DMS153 (cell line): Measurements from ENCODE around the gene ADGRG3.

Experiments used
- DNase-seq: peaks from one replicate; lab custom pipeline; 2025; lab: John Stamatoyannopoulos, UW

ADGRG3 gene

DNA sequence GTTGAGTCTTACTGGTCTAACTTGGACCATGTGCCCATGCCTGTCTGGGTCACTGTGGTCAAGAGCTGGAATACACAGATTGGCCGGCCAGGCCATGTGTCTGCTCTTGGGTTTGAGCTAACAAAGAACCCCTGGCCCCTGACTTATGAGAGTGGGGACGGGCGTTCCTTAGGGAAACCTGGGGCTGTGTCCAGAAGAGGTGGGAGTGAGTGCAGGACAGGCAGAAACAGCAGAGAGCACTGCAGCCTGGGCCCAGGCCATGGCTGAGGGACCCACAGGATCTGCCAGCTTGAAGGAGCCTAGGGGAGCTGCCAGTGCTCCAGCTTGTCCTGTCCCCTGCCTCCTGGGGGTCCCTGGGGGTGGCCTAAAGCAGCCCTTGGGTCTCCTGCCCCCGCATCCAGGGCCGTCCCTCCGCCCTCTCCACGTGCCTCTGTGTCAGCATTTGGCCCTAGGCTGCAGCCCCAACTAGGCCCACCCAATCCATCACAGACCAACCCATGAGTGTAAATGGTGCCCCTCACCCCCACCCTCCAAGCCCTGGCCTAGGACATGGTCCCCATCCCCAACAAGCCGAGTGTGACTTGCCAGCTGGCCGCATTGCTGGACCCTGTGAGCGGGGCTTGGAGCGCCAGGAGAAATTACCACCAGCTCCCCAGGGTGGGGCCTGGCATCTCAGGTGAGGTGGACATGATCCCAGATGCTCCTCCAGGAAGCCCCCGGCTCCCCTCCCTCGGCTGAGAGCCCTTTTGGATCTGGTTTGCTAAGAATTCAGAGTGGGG lies 14.0 kb downstream of the ADGRG3 start:
- no peak for DNase-seq

DNA sequence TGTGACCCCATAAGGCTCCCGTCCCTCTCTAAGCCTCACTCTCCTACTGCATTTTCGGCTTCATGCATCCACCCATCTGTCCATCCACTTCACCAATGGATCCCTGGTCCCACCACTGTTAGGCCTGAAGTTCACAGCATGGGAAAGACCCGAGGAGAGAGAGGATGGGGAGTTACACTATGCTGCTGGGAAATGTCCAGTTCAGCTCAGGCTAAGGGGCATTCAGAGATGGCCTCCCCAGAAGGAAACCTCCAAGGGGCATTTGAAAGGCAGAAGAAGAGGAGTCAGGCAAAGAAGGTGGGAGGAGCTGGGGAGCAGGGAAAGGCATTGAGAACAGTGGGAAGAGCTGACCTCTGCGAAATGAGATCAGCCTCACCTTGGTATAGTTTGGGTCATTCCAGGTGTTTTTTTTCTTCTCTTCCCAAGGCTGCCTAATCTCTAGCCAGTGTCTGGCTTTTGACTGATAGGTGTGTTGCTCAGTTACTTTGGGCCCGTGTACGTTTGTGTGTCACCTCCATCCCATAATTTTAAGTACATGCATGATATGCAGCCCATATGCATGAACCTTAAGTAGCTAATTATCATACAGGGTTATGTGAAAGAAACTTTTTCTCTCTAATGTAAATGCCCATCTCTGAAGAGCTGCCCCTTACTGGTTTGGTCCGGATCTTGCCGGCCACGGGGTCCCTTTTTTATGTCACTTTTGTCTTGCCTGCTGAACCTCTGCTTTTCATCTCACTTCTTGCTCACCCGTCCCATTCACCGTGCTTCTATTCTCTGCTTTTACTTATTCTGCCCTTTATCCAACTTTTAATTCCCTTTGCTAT lies 14.9 kb downstream of the ADGRG3 start:
- DNase-seq, result no peak

DNA sequence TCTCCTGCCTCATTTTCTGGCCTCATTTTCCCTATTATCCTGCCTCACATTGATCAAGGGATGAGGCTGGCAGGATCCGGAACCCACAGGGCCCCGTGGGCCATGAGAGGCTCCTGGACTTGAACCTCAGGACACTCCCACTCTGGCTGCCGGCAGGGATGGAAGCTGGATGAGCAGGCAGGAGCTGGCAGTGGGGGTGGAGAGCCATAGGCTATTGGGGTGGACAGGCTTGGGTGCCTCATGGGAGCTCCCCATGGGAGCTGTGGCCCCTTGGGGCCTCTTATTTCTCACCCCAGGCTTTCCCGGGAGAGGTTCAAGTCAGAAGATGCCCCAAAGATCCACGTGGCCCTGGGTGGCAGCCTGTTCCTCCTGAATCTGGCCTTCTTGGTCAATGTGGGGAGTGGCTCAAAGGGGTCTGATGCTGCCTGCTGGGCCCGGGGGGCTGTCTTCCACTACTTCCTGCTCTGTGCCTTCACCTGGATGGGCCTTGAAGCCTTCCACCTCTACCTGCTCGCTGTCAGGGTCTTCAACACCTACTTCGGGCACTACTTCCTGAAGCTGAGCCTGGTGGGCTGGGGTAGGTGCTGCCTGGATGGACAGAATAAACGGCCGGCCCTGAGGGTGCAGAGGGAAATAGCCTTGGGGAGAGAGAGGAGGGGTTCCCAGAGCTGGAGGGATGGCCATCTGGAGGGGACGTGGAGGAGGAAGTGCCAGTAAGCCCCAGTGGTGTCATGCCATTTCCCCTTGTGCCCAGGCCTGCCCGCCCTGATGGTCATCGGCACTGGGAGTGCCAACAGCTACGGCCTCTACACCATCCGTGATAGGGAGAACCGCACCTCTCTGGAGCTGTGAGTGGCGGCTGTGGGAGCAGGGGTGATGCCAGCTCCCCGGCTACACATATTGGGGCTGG lies 15.8 kb downstream of the ADGRG3 start:
- DNase-seq, result no peak

DNA sequence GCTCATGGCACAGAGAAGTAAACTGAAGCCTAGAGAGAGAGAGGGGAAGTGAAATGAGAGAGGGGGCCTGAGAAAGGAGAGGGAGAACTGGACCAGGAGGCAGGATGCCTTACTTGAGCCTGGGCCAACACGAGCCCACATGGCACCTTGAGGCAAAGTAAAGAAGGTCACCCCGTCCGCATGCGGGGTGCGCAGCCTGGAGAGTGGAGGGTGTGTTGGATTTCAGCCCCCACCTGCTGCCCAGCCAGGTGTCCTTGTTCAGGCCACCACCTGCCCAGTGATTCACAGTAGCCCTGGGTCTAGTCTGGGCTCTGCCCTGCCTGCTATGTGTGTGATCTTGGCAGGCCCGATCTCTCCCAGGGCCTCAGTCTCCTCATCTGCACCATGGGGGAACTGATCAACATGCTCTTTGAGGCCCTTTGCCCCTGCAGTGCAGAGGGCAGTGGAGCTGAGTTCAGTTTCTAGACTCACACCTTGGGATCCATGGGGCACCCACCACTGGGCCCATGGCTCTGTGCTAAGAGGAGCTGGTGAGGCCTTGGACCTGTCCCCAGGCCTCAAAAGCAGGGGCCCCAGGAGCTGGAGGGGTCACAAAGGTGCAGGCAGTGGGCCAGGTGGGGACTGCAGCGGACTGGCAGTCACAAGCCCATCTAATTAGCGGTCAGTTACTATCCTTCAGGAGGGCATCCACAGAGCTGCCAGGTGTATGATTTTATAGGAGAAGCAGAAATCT lies 16.7 kb downstream of the ADGRG3 start:
- no peak for DNase-seq

DNA sequence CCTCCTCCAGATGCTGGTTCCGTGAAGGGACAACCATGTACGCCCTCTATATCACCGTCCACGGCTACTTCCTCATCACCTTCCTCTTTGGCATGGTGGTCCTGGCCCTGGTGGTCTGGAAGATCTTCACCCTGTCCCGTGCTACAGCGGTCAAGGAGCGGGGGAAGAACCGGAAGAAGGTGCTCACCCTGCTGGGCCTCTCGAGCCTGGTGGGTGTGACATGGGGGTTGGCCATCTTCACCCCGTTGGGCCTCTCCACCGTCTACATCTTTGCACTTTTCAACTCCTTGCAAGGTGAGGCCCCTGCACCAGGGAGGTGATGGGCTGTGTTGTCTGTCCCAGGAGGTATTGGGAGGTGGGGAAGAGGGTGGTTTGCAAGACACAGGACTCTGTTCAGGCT lies 17.5 kb downstream of the ADGRG3 start:
- DNase-seq, result no peak

DNA sequence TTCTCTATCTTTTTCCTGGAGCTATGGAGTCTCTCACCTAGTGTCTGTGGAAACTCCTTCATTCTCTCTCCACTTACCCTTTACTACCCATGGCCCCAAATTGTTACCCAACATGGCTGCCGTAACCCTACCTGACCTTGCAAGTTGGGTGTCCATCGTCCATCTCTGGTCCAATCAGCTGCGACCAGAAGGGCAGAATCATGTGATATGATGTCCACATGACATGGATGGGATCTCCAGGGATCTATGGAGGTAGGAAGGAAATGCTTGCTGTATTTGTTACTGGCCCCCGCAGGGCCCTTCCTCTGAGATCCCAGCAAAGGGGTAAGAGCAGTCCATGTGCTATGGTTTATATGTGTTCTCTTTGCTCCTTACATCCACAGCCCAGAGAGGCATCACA lies 18.5 kb downstream of the ADGRG3 start:
- DNase-seq, result no peak

DNA sequence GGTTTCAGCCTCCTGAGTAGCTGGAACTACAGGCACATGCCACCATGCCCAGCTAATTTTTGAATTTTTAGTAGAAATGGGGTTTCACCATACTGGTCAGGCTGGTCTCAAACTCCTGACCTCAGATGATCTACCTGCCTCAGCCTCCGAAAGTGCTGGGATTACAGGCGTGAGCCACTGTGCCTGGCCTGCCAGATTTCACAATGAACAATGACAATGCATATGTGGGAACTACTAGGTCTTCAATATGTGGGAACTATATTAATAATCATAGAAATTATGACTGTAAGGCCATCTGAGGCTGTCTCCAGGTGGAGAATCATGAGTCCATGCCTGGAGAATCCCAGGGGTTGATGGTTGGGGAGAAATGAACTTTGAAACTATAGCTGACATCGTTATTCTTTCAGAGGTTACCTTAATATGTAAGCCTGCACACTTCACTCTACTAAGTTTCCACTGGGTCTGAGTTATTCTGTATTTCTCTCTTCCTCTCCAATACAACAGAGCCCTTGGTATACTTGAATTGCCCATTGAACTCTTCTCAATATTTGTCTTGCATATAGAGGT lies 19.3 kb downstream of the ADGRG3 start:
- no peak for DNase-seq

DNA sequence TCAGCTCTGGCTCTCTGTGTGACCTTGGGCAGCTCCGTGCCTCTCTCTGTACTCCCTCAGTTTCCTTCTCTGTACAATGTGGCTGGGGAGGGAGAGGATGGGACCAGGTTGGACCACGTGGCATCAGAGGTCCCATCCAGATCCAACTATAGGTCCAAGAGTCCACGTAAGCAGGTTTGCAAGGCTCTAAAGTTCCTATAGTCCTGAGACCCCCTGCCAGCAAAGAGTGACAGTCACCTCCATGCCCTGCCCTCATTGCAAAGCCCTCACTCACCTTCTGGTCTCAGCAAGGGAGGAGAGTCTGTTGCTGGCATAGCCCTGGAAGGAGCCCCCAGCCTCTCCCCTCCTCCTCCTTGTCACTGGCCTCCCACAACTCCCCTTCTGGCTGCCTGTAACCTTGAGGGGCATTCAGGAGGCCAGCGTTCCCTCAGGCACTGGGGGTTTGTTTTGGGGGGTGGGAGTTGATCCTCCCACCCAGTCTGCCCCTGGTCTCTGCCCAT lies 20.4 kb downstream of the ADGRG3 start:
- no peak for DNase-seq

DNA sequence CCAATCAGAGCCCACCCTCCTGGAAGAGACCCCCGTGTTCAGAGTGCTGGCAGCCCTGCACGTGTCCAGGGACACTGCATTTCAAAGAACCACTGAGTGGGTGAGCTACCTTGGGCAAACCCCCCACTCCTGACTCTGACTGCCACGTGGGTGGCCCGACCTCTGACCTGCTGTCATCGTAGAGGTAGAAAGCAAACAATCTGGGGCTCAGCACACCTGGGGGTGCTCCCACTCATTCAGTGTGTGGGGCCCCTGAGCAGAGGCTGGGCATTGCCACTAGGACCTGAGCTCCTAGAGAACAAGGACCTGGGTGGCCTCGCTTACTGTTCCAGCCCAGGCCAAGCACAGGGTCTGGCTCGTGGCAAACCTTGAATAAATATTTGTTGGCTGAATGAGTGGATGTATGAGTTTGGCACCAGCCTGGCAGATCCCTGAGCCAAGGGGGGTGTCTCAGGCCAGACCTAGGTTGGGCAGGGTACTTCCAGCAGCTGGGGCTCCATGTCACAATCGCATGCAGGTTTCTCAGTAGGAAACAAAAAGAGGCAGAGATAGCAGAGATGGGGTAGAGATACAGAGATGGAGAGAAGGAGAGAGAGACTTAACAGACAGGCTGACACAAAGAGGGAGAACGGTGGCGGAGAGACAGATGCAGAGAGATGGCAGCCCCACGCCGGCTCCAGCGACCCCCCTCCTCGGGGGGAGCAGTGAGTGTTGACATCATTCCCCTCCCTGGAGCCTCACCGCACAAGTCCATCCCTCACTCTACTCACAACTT lies 21.1 kb downstream of the ADGRG3 start:
- no peak for DNase-seq

DNA sequence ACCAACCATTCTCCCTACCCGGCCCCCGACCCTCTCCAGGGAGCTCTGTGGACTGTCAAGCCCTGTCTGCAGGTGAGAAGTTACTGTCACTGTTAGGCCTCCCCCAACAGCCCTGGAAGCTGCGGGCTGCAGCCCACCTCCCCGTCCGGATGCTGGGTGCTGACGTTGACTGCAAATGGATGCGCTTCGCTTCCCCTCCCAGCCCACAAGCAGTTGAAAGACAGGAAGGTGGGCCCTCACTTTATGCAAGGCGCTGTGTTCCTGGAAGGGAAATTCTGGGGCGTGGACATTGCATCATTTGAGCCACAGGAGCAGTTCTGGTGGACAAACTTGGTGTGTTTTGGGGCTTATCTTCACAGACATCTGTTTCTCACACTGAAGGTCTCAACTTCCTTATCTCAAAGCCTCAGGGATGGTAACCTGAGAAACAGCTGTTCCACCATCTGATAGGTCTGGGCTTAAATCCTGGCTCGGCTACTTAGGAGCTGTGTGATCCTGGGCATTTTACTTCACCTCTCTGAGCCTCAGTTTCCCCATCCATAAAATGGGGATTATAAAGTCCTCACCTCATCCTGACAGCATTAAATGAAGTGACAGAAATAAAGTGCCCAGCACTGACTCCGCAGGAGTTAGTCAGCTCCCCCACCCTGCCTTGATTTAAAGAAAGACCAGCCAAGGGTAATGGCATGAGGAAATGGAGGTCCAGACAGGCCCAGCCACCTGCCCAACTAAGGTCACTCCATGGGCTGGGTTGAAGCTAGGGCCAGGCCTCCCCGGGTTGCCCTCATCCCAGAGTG lies 21.9 kb downstream of the ADGRG3 start:
- DNase-seq, result no peak

DNA sequence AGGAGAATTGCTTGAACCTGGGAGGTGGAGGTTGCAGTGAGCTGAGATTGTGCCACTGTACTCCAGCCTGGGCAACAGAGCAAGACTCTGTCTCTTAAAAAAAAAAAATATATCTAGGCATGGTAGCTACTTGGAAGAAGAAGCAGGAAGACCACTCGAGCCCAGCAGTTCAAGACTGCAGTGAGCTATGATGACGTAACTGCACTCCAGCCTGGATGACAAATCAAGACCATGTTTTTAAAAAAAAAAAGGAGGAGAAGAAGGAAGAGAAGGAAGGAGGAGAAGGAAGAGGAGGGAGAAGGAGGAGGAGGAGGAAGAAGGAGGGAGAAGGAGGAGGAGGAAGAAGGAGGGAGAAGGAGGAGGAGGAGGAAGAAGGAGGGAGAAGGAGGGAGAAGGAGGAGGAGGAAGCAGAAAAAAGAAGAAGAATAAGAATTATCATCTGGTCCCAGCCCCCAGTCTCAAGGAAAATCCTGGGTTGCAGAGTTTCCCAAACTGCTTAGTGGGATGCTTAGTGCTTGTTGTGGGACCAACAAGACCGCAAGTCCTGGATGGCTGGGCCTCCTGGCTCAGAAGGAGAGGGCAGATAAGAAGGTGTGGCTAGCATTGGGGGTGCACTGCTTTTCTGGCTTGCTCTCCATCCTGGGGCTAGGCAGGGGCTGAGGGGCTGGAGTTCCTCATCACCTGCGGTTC lies 22.8 kb downstream of the ADGRG3 start:
- DNase-seq, result no peak

DNA sequence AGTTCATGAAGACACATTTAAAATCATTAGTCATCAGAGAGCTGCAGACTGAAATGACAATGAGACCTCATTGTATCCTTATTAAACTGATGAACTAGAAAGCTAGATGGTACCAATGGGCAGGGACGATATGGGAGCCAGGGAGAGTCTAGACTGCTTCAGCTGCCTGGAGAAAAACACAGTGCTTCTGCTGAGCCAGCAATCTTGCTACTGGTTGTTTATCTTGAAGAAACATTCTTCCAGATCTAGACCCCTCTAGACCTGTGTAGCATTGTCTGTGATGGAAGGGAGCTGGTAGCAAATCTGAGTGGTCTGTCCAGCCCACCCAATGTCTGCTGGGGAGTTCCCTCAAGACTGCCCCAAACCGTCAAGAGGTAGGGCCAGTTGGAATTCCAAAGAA lies 24.5 kb downstream of the ADGRG3 start:
- no peak for DNase-seq

DNA sequence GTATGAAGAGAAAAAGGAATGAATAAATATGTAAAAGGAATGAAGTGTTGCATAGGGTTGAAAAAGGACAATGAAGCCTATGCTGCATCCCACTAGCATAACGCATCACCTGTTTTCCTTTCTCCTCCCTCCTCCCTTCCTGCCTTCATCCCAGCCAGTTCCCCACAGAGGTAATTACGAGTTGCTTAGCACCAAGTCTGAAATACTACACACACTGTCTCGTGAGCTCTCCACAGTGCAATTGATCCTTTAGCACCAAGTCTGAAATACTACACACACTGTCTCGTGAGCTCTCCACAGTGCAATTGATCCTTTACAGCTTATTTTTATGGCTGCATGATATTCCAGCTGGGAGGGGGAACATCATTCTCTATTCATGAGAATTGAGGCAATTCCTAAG lies 25.4 kb downstream of the ADGRG3 start:
- peak; percentile 1 for DNase-seq

DNA sequence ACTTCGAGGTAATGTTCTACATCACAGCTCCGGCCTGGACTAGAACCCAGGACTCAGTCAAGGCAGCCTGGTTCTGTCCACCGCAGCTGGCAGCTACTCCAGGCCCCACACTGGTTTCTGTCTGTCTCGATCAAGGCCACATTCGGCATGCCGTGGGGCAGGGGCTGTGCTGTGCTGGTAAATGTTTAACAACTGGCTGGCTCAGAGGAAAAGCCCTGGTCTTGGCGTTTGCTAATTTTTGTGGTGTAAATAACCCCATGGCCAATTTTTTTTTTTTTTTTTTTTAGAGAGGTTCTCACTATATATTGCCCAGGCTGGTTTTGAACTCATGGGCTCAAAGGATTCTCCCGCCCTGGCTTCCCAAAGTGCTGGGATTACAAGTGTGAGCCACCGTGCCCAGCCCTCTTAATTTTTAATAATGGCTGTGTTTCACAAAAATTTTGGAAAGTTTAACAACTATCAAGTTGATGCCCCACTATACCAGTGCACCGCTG lies 26.2 kb downstream of the ADGRG3 start:
- no peak for DNase-seq

DNA sequence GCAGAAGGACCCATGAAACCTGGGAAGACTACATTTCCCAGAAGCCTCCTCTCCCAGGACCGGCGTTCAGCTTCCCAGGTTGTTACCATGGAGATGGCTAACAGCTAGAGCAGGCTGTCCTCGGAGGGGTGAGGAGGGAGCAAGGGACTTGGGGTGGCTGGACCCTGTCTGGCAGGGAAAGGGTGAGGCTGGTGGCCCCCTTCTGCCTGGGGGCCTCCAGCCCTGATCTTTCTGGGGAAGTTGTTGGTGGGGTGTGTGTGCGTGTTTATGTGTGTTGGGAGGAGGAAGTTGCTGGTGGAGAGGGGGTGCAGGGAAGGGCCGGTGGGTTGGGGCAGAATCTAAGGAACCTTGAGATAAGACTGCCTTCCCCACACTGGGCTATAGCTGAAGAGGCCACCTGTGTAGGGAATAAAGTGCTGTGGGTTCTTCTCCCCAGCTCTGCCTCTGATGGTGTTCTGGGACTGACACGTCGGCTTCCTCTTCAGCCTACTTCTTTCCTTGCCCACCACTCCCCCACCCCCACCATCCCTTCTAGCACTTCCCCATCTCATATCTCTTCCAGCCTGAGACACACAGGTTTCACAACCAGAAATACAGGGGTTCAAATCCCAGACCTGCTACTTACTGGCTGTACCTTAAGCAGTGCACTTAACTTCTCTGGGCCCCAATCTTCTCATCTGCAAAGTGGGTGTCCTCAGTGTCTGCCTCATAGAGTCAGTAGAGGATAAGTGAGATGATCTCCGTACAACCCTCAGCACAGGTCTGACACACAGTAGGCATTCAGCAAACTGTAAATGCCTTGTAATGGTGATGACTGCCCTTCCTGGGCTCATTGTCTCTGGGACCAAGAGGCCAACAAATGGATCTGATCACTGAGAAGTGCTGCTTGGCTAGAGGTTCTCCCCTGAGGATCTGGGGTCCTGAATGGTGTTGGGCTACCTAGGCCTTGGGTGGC lies 26.9 kb downstream of the ADGRG3 start, which contains the start of gene DRC7:
Gene DRC7, plus strand, starts transcription at position 82 of the 955 bp plus-strand sequence. CDS start 3,144 bp downstream, outside the sequence.
- peak; percentile 60 for DNase-seq

DNA sequence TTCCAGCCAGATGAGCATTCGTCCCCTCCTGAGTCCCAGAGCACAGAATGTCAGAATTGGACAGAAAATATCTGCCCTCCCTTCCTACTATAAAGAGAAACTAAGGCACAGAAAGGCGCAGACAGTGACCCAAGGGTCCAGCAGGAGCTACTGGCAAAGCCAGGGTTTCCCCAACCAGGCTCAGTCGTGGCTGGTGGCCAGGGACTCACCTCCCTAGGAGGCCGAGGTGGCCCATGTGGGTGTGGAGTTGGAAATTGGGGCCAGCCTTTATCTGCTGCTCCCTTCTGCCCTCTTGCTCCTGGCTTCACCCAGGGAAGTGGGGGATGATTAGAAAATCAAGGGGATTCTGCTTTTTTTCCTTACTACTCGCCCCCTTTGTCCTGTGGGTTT lies 27.6 kb downstream of the ADGRG3 start:
- no peak for DNase-seq

DNA sequence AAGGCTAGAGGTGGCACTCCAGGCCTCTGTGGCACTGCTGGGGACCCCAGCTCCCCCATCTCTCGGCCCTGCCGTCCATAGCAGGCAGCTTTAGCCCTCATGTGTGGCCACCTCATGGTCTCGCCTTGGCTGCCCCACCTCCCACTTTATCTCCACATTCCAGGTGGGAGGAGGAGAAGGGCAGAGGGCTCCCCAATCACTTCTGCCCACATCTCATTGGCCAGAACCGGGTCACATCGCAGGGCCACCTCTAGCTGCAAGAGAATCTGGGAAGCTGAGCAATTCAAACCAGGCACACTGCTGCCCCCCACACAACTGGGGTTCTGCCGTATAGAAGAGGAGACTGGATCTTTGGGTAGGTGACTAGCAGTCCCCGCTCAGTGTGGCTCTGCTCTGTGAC lies 28.1 kb downstream of the ADGRG3 start:
- no peak for DNase-seq
